ENCODE measurements around the gene OSGIN1.

The OSGIN1 gene

DNA sequence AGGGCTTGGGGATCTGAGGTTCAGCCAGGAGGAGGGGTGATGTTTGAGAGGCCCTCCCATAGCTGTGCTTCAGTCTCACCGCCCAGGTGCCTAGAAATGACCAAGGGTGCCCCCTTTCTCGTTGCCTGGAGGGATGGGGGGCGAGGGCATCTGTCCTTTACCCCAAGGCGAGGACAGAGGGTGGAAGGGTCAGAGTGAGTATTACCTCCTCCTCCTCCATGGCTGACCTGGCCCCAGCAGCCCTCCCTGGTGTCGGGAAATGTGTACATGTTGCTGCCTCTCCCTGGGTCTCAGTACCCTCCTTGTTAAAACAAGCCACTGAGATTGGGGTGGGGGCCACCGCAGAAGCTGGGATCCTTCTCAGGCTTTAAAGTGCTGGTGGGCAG is 17.4 kb downstream of the OSGIN1 start:
- DNase-seq (ENCODE audit: extremely low spot score), result no peak
- TF ChIP-seq, protein P1, sequence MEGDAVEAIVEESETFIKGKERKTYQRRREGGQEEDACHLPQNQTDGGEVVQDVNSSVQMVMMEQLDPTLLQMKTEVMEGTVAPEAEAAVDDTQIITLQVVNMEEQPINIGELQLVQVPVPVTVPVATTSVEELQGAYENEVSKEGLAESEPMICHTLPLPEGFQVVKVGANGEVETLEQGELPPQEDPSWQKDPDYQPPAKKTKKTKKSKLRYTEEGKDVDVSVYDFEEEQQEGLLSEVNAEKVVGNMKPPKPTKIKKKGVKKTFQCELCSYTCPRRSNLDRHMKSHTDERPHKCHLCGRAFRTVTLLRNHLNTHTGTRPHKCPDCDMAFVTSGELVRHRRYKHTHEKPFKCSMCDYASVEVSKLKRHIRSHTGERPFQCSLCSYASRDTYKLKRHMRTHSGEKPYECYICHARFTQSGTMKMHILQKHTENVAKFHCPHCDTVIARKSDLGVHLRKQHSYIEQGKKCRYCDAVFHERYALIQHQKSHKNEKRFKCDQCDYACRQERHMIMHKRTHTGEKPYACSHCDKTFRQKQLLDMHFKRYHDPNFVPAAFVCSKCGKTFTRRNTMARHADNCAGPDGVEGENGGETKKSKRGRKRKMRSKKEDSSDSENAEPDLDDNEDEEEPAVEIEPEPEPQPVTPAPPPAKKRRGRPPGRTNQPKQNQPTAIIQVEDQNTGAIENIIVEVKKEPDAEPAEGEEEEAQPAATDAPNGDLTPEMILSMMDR (IDR thresholded peaks at IDR 0.05; ENCODE audit: control extremely low read depth, extremely low read depth, low read depth, missing control alignments), result no peak
- CTCF ChIA-PET, result interaction anchor here (1.5 to 2.1 kb wide), 3 partner anchors 9 to 17 kb away, joined by 3 to 8 read pairs (median 5); partner anchors contain the start of gene OSGIN1
- POLR2A ChIA-PET, result no interaction called here

DNA sequence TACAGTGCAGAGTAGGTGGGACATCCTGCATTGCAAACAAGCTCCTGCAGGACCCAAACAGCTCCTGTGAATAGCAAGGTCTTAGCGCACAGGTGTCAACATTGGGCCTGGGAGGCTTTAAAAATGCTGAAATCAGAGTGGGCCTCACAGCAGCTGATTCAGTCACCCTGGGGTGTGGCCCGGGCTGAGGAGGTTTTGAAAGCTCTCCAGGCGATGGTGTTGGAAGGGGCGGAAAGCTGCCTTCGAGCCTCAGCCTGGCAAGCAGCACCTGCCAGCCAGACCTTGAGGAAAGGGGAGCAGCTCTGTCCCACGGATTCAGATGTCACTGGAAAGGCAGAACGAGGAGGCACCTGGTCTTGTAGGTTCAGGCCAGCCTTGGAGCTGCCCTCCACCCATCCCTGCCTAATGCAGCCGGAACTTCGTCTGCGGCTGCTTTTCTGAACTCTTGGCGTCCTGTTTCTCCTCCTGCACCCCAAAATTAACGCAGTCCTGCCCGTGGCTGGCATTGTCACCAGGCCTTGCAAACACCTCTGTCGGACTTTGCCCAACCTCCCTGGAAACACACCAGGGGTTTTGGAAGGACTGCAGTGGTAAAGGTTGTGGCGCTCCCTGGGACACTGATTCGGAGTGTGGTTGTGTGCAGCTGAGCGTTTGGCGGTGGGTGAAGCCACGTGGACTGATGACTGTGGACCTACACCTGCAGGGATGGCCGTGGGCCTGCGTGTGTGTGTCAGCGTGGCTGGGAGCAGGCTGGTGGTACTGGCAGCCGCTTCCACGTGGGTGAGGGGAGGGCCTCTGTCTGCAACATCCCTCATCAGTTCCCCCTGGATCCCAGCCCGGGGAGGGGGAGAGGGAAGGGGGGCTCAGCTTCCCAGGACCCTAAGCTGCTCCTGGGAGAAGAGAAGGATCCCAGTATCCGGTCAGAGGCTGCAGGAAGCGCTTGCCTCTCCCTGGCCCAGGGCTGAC is 18.4 kb downstream of the OSGIN1 start:
- ChIA-PET CTCF (interaction anchor here (1.7 to 2.1 kb wide), 2 partner anchors 14 to 15 kb away, joined by 4 to 8 read pairs; no protein-coding TSS in a partner anchor), POLR2A (no interaction called here)
- no peak for DNase-seq (ENCODE audit: extremely low spot score)
- TF ChIP-seq, protein P1 (IDR thresholded peaks at IDR 0.05; ENCODE audit: control extremely low read depth, extremely low read depth, low read depth, missing control alignments), result no peak

DNA sequence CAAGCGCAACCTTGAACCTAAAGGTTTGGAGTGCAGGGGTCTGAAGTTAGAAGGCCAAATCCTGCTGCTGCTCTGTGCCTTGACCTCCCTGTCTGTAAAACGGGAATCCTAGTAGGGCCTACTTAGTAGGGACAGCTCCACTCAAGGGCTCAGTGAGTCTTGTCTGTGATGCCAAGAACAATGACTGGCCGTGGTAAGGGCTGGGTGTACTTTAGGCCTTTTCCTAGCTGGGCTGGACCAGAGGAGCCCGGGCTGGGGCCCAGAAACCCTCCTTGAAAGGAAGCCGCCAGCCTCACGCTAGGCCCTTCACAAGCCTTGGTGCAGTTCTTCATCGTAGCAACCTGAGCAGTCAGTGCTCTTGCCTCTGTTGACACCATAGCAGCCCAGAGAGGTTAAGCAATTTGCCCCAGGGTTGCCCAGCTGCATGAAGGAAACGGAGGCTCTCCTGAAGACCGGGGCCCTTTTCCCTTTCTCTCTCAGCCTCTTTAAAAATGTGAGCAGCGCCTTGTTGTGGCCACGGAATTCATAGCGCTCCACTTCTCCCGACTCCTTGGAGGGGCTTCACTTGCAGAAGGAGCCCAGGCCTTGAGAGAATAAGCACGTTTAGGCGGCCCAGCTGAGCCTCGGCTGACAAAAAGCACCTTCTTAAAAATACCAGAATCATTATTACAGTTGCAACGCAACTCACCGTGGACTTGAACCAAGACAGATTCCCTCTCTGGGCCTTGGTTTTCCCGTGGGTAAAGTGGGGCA is 19.4 kb downstream of the OSGIN1 start:
- DNase-seq (ENCODE audit: extremely low spot score), result no peak
- POLR2A ChIA-PET, result no interaction called here
- CTCF ChIA-PET, result interaction anchor here (1.7 to 2.1 kb wide), 2 partner anchors 15 to 16 kb away, joined by 4 to 8 read pairs; no protein-coding TSS in a partner anchor

DNA sequence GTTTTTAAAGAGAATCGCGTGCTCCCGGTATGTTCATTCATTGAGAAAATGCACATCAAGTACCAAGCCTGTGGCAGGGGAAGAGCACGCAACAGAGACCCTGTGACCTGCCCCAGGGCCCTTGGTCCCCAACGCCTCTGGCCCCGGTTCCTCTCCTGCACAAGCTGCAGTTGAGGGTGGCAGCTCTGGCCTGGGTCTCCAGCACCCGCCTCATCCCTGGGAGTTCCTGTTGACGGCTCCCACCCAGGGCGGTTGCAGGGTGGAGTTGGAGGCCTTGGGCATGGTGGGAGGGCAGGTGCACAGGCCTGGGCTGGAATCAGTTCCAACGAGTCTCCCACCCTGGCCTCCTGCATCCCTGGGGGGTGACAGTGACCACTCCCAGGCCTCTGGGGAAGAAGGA is 20.0 kb downstream of the OSGIN1 start:
- TF ChIP-seq, protein P1 (IDR thresholded peaks at IDR 0.05; ENCODE audit: control extremely low read depth, extremely low read depth, low read depth, missing control alignments), result no peak
- CTCF ChIA-PET, result no interaction called here
- POLR2A ChIA-PET, result no interaction called here
- no peak for DNase-seq (ENCODE audit: extremely low spot score)

More for the DNA sequence above, 19.4 kb downstream of the OSGIN1 start:
- TF ChIP-seq, protein P1 (IDR thresholded peaks at IDR 0.05; ENCODE audit: control extremely low read depth, extremely low read depth, low read depth, missing control alignments), result no peak

DNA sequence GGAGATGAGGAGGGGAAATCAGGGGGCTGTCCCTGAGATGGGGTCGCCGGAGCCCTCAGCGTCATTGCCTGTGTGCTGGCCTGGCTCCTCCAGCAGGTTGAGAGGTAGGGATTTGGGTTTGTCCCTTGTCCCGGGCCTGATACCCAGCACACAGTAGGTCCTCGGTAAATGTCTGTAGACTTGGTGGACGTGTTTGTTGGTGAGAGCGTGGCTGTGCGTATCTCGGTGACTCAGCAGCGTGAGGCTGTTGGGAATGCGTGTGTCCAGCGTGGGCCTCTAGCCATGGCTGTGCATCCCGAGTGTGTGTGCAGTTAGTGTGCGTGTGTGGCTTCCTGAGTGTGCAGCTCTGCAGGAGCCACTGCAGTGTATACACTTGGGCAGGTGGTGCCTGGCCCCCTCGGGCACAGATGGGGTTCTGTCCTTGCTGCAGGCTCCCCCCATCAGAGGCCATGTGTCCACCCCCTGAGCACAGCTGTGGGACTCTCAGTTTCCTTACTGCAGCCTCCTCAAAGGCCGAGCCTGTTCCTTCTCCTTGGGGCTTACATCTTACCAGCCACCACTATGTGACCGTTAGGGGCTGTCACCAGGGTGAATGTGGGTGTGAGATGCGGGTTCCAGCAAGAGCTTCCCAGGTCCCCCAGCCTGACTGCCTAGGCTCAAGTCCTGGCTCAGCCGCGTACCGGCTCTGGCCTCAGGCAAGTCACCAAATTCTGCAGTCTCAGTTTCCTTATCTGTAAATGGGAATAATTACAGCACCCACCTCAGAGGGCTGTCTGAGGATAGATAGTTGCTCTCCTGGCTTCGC is 20.7 kb downstream of the OSGIN1 start:
- CTCF ChIA-PET, result no interaction called here

More for the DNA sequence above, 20.7 kb downstream of the OSGIN1 start:
- DNase-seq (ENCODE audit: extremely low spot score), result no peak
- TF ChIP-seq, protein P1 (IDR thresholded peaks at IDR 0.05; ENCODE audit: control extremely low read depth, extremely low read depth, low read depth, missing control alignments), result no peak
- POLR2A ChIA-PET, result no interaction called here

All from GM10248 (cell line).